Measurements from ENCODE around the gene SLIT3.

Gene SLIT3

GRCh38 chr5:168681556-168682183 lies 619.3 kb downstream of the SLIT3 start:
- no peak for DNase-seq

DNA sequence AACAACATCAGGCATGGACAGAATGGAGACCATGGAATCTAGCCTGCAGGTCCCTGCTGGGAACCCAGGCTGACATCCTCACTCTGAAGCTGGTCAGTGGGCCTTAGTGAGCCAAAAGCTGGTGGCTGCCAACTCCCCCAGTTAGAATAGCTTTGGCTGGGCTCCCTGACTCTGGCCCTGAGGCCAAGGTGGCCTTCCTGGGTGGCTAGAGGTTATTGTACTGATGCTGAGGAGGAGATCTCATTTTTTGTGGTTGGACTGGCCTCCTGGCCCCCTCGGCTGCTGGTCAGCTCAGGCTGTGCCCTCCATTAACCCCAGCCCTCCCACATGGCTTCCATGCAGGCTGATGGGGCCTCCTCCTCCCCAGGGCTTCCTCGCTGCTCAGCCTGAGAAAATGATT lies 620.5 kb downstream of the SLIT3 start:
- no peak for DNase-seq

- peak; percentile 11 to 53 for DNase-seq
These were observed 621.4 kb downstream of the SLIT3 start for GRCh38 chr5:168679515-168679920.

DNA sequence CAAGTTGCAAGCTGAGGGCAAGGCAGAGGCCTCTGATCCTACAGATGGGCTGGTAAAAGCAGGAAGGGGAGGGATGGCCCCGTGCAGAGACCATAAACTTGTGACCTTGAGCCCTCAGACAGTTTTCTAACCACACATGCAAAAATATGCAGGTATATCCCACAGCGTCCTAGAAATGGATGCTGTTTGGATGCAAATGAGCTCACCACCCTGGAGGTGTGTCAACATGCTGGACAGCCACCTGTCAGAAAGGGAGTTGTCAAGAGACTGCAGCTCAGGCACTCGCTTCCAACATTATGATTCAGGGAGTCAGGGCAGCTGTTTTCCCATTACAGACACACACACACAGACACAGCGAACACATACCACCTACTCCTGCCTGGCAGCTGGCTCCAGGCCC lies 624.4 kb downstream of the SLIT3 start:
- DNase-seq: no peak

GRCh38 chr5:168675883-168676408 lies 625.0 kb downstream of the SLIT3 start:
- no peak for DNase-seq

- DNase-seq: no peak
These were observed 626.0 kb downstream of the SLIT3 start for GRCh38 chr5:168674893-168675482.

- DNase-seq: no peak
These were observed 628.1 kb downstream of the SLIT3 start for GRCh38 chr5:168672888-168673287.

- DNase-seq: no peak
These were observed 628.9 kb downstream of the SLIT3 start for GRCh38 chr5:168672016-168672415.

DNA sequence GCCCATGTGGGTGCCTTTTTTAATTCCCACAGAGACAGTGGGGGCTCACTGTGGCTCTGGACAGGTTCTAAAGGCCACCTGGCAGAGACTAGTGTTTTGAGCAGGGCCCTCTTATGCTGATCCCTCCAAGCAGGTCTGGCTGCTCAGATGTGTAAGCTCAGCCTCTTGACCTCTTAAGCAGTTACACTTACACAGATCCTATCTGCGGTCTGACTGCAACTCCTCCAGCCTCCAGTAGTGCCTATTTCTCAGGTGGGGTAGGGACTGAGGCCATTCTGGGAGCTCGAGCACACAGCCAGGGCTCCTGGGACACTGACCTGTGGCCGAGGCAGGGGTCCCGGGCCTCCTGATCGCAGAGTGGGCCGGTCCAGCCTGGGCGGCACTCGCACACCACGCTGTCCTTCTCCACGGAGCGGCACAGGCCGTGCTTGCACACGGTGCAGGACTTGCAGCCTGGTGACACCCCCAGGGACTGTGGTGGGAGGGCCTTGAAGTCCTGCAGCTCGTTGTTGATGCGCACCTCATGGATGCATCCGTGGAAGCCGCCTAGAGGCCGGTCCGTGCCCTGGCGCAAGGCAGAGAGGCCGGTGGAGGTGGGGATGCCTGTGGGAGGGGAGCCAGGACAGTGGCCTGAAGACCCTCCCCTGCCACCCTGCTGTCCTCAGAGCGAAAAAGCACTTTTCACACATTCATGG lies 629.9 kb downstream of the SLIT3 start:
- DNase-seq: no peak

DNA sequence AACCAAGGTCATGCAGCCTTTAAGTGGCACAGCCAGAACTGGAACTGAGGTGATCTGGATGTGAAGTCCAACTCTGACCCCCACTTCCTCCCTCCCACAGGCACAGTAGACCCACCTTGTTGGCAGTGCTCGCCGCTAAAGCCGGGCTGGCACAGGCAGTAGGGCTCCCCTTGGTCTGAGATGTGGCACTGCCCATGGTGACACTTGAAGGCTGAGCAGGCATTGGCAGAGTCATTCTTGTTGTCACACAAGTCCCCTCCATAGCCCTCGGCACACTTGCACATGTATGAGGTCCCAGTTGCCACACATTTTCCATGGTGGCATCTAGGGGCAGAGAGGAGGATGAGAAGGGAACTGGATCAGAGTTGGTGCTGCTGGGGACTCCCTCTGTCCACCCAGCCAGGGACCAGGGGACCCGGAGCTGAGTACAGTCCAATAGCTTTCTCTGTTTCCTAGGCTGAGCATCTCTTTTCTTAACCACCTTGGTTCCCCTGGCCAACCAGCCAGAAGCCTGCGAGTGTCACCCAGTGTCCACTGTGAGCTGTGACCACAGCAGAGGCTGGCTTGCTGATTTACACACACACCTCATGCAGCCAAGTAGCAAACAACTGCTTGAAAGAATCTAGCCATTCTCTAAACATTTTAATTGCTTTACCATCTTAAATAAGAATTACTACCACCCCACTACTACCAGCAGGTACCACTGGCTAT lies 631.1 kb downstream of the SLIT3 start:
- DNase-seq: no peak

DNA sequence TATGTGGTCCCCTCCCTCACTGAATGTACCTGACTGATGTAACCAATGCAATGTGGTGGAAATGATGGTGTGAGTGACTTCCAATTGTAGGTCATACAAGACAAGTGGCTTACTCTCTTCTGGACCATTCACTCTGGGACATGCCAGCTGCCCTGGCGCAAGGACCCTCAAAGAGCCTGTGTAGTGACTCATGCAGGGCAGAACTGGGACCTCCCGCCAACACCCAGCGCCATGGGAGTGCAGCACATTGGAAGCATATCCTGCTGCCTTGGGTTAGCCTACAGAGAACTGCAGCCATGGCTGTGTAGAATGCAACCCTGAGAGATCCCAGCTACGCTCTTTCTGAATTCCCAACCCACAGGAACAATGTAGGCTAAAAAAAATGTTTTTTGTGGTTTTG lies 631.8 kb downstream of the SLIT3 start:
- DNase-seq: no peak

- DNase-seq: no peak
These were observed 632.9 kb downstream of the SLIT3 start for GRCh38 chr5:168668078-168668477.

DNA sequence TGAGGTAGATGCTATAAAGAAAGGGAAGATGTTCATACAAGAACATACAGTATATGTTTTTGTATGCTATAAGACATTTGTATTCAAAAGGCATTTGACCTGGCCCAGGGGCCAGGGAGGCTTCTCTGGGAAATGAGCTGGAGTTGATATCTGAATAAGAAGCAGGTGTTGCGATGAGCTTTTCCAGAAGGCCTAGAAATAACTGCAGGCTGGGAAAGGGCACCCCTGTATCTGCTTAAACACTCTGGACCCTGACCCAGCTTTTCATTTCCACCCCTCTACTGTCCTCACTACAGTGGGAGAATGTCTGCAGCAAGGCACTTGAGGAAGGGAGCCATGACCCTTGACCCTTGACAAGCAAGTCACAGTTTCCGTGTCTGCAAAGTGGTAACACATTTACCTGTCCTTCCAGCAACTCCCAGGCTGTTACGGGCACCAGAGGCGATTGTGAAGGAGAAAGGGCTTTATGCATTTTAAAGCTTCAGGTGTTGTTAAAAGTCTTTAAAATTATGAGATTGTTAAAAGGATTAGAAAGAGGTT lies 633.6 kb downstream of the SLIT3 start:
- DNase-seq: no peak

GRCh38 chr5:168666356-168666755 lies 634.6 kb downstream of the SLIT3 start:
- DNase-seq: no peak

DNA sequence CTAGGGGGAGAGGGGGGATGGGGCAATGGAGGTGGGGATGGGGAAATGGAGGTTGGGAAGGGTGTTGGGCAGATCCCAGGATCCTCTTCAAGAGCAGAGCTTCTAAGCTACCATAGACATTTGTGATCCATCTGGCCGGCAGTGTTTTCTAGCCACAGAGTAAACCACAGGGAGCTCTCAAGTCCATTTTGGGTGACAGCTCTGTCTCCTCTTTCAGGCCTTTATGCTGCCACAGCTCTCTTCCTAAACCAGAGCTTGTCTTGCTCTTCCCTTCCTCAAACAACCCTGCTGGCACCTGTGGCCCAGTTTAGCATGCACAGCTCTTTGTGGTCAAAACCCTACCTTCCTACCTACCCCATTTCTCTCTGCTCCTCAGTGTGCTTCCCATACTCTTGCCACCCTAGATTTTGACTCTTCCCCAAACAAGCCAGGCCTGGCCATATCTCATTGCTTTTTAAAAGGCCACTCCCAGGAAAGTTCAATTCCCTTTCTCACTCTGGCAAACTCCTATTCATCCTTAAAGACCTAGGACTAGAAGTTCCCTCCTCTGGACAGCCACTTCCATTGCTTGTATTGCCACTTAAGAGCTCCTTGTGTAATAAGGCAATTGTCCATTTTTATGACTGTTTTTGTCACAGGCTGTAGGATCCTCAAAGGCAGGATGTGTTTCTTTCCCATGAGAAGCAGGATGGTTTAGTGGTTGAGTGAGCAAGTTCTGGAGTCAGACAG lies 637.5 kb downstream of the SLIT3 start:
- no peak for DNase-seq

- DNase-seq: no peak
These were observed 639.1 kb downstream of the SLIT3 start for GRCh38 chr5:168661593-168662485.

DNA sequence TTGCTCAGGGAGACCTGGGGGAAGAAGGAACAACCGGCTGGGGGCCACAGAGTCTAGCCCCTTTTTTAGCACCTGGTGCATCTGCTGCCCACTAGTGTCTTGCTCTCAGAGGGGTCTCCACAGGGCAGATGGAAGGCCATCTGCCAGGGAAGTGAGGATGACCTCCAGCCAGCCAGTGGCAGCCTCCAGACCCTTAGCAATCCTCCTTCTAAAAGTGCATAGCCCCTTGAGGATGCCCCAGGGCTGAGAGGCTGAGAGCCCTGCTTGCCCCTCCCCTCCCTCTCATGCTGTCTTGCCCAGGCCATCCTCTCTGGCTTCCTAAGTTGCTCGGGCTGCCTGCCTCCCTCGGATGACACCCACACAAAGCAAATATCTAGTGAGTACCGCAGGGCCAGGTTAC lies 640.2 kb downstream of the SLIT3 start:
- no peak for DNase-seq

DNA sequence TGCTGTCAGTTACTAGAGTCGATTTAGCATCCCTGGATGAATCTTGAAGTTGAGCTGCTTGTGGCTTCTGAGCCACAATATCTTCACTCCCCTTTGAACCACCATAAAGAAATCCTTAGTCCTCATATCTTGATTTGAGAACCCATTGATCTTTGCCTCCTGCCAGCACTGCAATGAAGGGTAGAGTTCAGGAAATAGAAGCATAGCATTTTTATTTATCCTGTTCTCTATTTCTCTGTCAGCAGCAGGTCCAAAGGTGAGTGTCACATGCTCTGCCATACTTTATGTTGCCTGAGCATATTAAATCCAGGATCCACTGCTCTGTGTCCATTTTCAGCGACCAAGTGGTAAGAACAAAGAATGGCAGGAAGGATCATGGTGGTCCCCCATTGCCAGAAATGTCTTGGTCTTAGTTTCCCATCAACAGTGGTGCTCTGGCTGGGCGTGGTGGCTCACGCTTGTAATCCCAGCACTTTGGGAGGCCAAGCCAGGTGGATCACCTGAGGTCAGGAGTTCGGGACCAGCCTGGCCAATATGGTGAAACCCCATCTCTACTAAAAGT lies 641.6 kb downstream of the SLIT3 start:
- no peak for DNase-seq

GRCh38 chr5:168658394-168658793 lies 642.5 kb downstream of the SLIT3 start:
- no peak for DNase-seq

- DNase-seq: no peak
These were observed 644.3 kb downstream of the SLIT3 start for GRCh38 chr5:168656633-168657032.

DNA sequence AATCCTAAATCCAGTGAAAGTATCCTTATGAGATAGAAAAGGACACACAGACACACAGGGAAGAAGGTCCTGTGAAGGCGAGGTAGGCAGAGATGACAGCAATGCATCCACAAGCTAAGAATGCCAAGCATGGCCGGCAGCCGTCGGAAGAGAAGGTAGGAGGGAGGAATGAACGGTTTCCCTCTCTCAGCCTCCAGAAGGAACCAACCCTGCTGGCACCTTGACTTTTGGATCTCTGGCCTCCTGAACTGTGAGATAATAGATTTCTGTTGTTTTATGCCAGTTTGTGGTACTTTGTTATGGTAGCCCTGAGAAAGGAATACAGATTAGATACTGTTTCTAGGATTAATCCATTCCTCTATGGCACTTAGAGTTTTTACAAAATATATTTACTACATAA lies 645.6 kb downstream of the SLIT3 start:
- DNase-seq: no peak
